CD4-positive, alpha-beta T cell (primary cell): Measurements from ENCODE around the gene SPSB1. TPM values are rescaled to one million over a fixed set of nuclear protein-coding genes. Genes with fewer than 3 reads are reported as not detected.
"Not testable (repeated sequence)": the region's sequence is repeated elsewhere in the genome, so short reads cannot be mapped to it uniquely, and the experiment has no call there.

Experiments
- ATAC-seq: fragments of 200-7000 bp; cut with Tn5 transposase; one replicate; pipeline ENCODE4 v1.10.0; 2022; ENCODE audit warnings: mild to moderate bottlenecking; ENCODE audit not compliant: poor library complexity
- CTCF ChIA-PET: fragments of 350-600 bp; sonication (Branson Sonifier 250); formaldehyde crosslinking; loops from one replicate; lab custom pipeline; 2021; ENCODE audit warnings: antibody characterized with exemption, inconsistent platforms; lab: Charles Lee
- POLR2A ChIA-PET: fragments of 350-600 bp; sonication (Branson Sonifier 250); formaldehyde crosslinking; loops from one replicate; lab custom pipeline; 2021; ENCODE audit warnings: antibody characterized with exemption, inconsistent platforms; lab: Charles Lee
- DNase-seq, 14 experiments: peaks; one replicate each; pipeline ENCODE4 v3.0.0-alpha.2; 2013 to 2020; ENCODE audit warnings: mixed read lengths in 2 of 14
- H3K27ac ChIP-seq, 2 donors: one replicate each; pipeline versions ENCODE4 v1.5.1 to v1.7.0; 2013; ENCODE audit warnings: low read length in 2 of 2, low read depth in 1 of 2, mild to moderate bottlenecking in 1 of 2
- H3K27me3 ChIP-seq, 2 experiments: 1 replicate in 1 of 2; 2 replicates in 1 of 2; pipeline versions ENCODE4 v1.6.1 to v1.7.0; 2013; ENCODE audit warnings: low read length in 2 of 2, control low read depth in 1 of 2, mild to moderate bottlenecking in 1 of 2, moderate library complexity in 1 of 2; ENCODE audit not compliant: insufficient read depth in 2 of 2, control insufficient read depth in 1 of 2
- H3K36me3 ChIP-seq: one replicate; pipeline ENCODE4 v1.6.1; 2013; ENCODE audit warnings: low read length, control low read depth; ENCODE audit not compliant: insufficient read depth
- H3K4me1 ChIP-seq: one replicate; pipeline ENCODE4 v1.6.1; 2013; ENCODE audit warnings: low read length, control low read depth; ENCODE audit not compliant: insufficient read depth
- H3K4me3 ChIP-seq: one replicate; pipeline ENCODE4 v1.5.1; 2013; ENCODE audit warnings: mild to moderate bottlenecking, low read length, moderate library complexity
- H3K9me3 ChIP-seq, 2 experiments: 1 replicate in 1 of 2; 2 replicates in 1 of 2; pipeline versions ENCODE4 v1.6.1 to v1.7.0; 2013; ENCODE audit warnings: low read length in 2 of 2, mild to moderate bottlenecking in 2 of 2, control low read depth in 1 of 2, moderate library complexity in 1 of 2; ENCODE audit not compliant: control insufficient read depth in 1 of 2, insufficient read depth in 1 of 2
- H3K27ac Mint-ChIP-seq: one replicate; pipeline ENCODE4 v1.8.0; 2020; ENCODE audit warnings: mixed read lengths
- H3K27me3 Mint-ChIP-seq: one replicate; pipeline ENCODE4 v1.8.0; 2021; ENCODE audit warnings: mixed read lengths
- H3K36me3 Mint-ChIP-seq: one replicate; pipeline ENCODE4 v1.8.0; 2021; ENCODE audit warnings: low read depth, mixed read lengths
- H3K4me1 Mint-ChIP-seq: one replicate; pipeline ENCODE4 v1.8.0; 2021; ENCODE audit warnings: low read depth, mixed read lengths
- H3K4me3 Mint-ChIP-seq: one replicate; pipeline ENCODE4 v1.8.0; 2020; ENCODE audit warnings: mild to moderate bottlenecking, mixed read lengths
- H3K9me3 Mint-ChIP-seq: one replicate; pipeline ENCODE4 v1.8.0; 2020; ENCODE audit warnings: mixed read lengths
- CTCF ChIP-seq: fragments of 200-600 bp; IDR thresholded peaks from one replicate; pipeline ENCODE4 v1.8.0; 2022; ENCODE audit warnings: antibody characterized with exemption, mild to moderate bottlenecking
- intact Hi-C, 2 experiments: fragments of 100-400 bp; cut with DNase I in 1 of 2; cut with micrococcal nuclease in 1 of 2; formaldehyde crosslinking; loops; one replicate each; pipeline versions ENCODE4 v1.15.1 to v1.9.0; 2023 to 2025; cut with DNase I, micrococcal nuclease
- total RNA-seq, 174 experiments: library from RNA in 2 of 174; stranded (reverse) in 2 of 174; gene quantifications; one replicate each; pipeline ENCODE4 v1.2.3 and lab custom pipeline; 2021 to 2026

Gene SPSB1
- total RNA-seq, 2 experiments from 2014 or later: 1.9 to 2.3 TPM

DNA sequence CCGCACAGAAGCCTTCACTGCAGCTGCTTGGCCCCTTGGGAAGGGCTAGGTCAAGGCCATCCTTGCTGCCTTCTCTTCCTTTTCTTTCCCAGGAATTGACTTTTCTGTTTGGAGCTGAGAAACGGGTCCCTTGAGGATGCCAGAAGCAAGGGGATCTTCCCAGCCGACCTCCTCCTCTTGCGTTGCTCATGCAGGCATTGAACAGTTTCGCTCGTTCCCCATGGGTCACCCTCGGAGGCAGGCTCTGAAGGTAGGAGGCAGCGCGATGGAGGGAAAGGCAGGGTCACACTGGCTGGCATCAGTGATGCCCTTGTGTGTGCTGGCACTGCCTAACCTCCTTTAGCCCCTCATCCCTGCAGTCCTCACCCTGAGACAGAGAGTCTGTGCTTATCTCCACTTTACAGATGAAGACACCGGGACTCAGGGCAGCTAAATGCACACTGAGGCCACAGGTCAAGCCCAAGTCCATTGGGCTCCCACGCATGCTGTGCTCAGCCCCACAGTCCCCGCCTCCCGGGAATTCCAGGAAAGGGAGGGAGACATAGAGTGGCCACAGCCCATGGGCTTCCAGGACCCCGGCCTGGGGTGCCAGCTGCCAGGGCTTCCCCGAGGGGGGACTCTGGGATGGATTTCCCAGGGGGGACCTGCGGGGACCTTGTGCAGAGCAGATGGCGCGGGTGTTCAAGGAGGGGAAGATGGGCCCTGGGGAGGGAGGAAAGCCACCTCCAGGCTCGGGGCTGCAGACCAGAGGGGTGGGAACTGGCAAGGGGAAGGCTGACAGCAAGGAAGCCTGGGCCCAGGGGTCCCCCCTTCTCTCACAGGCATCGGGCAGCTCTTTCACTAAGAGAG lies 90.2 kb downstream of the SPSB1 start:
- H3K27me3 ChIP-seq: no peaks in the 10 kb centered on the region
- ChIA-PET CTCF (interaction anchor here (0.7 kb wide), 1 partner anchor 50 kb away, joined by 5 read pairs; no protein-coding TSS in a partner anchor), POLR2A (no interaction called here)
- no peaks in the 10 kb centered on the region for H3K4me1 ChIP-seq
- Mint-ChIP-seq H3K36me3 (no peaks in the 10 kb centered on the region), H3K9me3 (no peaks in the 10 kb centered on the region), H3K4me1 (no peaks in the 10 kb centered on the region), H3K4me3 (no peak overlapping the region), H3K27ac (no peak overlapping the region), H3K27me3 (no peaks in the 10 kb centered on the region)
- no peak overlapping the region for H3K27ac ChIP-seq
- no peak for ATAC-seq
- no peaks in the 10 kb centered on the region for H3K9me3 ChIP-seq
- no peak overlapping the region for H3K4me3 ChIP-seq
- H3K36me3 ChIP-seq: no peaks in the 10 kb centered on the region
- intact Hi-C loops: no loop called here
- TF ChIP-seq CTCF: no peak
- DNase-seq: no peak

DNA sequence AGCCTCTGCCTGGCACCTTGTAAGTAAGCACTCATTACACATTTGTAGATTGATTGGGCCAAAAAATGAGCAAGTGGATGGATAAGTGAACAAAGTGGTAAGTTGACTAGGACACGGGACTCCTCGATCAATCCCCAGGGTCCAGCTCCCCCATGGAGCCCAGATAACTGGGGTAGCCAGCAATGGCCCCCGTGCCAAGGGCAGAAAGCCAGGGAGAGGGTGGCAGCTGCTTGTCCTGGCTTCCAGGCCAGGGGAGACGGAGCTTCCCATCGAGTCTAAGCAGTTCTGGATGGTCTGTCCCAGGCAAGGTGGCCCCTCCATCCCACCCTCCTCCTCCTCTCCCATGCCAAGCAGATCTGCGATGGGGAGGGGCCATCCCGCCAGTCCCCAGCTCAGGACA lies 91.4 kb downstream of the SPSB1 start:
- no peak overlapping the region for H3K27ac Mint-ChIP-seq
- ChIA-PET CTCF (no interaction called here), POLR2A (interaction anchor here (0.6 kb wide), 1 partner anchor 407 kb away, joined by 3 read pairs; no protein-coding TSS in a partner anchor)

GRCh38 chr1:9384751-9385245 lies 92.1 kb downstream of the SPSB1 start:
- H3K4me3 Mint-ChIP-seq: no peak overlapping the region
- H3K4me1 ChIP-seq: no peaks in the 10 kb centered on the region
- H3K27ac ChIP-seq: no peak overlapping the region
- DNase-seq (no peak), ATAC-seq (no peak)
- H3K36me3 Mint-ChIP-seq: no peaks in the 10 kb centered on the region
- peaks cover 4% of the 10 kb centered on the region for H3K4me1 Mint-ChIP-seq
- no peaks in the 10 kb centered on the region for H3K9me3 Mint-ChIP-seq
- ChIA-PET CTCF (no interaction called here), POLR2A (interaction anchor here (0.6 kb wide), 1 partner anchor 406 kb away, joined by 3 read pairs; no protein-coding TSS in a partner anchor)
- no peaks in the 10 kb centered on the region for H3K27me3 Mint-ChIP-seq
- H3K27ac Mint-ChIP-seq: no peak overlapping the region
- no peaks in the 10 kb centered on the region for H3K36me3 ChIP-seq
- no peaks in the 10 kb centered on the region for H3K9me3 ChIP-seq
- no peaks in the 10 kb centered on the region for H3K27me3 ChIP-seq
- intact Hi-C loops: no loop called here
- TF ChIP-seq CTCF: no peak
- no peak overlapping the region for H3K4me3 ChIP-seq

More for the DNA sequence above, 91.4 kb downstream of the SPSB1 start:
- intact Hi-C loops: no loop called here
- Histone ChIP-seq H3K4me3 (no peak overlapping the region), H3K27me3 (no peaks in the 10 kb centered on the region), H3K9me3 (no peaks in the 10 kb centered on the region), H3K4me1 (no peaks in the 10 kb centered on the region), H3K27ac (no peak overlapping the region), H3K36me3 (no peaks in the 10 kb centered on the region)
- Mint-ChIP-seq H3K36me3 (no peaks in the 10 kb centered on the region), H3K4me3 (no peak overlapping the region), H3K9me3 (no peaks in the 10 kb centered on the region), H3K4me1 (no peaks in the 10 kb centered on the region), H3K27me3 (no peaks in the 10 kb centered on the region)
- no peak for TF ChIP-seq CTCF
- DNase-seq: no peak
- no peak for ATAC-seq

DNA sequence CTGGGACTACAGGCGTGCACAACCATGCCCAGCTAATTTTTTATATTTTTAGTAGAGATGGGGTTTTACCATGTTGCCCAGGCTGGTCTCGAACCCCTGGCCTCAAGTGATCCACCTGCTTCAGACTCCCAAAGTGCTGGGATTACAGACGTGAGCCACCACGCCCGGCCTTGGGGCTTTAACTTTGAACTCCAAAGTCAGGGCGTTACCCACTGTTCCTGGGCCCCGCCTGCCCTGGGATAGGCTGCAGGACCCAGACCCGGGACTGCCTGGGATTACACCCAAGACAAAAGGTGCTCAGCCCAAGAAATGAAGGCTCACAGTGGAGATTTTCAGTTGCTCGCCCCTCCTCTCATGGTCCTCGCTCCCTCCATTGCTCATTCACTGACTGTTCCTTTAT lies 92.7 kb downstream of the SPSB1 start:
- H3K9me3 ChIP-seq, H3K27me3 ChIP-seq, intact Hi-C loops, H3K9me3 Mint-ChIP-seq, H3K4me3 Mint-ChIP-seq, H3K36me3 Mint-ChIP-seq, H3K4me1 ChIP-seq, DNase-seq, POLR2A ChIA-PET, H3K36me3 ChIP-seq, H3K27ac ChIP-seq, H3K4me3 ChIP-seq, CTCF ChIA-PET, ATAC-seq, H3K27me3 Mint-ChIP-seq, H3K4me1 Mint-ChIP-seq, H3K27ac Mint-ChIP-seq: not testable (repeated sequence)
